ENCODE data around the gene TMBIM6.

TMBIM6 gene

GRCh38 chr12:49707128-49707811 lies 34.1 kb upstream of the TMBIM6 start, which contains the start of gene FMNL3 (continued):
- TF ChIP-seq ZSCAN16 (tag by site-specific recombination; IDR thresholded peaks at IDR 0.05), result no peak
- TF ChIP-seq ZNF394 (tag by site-specific recombination; IDR thresholded peaks at IDR 0.05; ENCODE audit: borderline replicate concordance), result no peak
- no peak for TF ChIP-seq ZNF18 (tag by site-specific recombination; IDR thresholded peaks at IDR 0.05)
- TF ChIP-seq ZNF776 (tag by site-specific recombination; IDR thresholded peaks at IDR 0.05; ENCODE audit: borderline replicate concordance), result no peak
- TF ChIP-seq ZNF423 (tag by site-specific recombination; IDR thresholded peaks at IDR 0.05), result no peak
- no peak for TF ChIP-seq ZNF48 (tag by site-specific recombination; IDR thresholded peaks at IDR 0.05)
- no peak for TF ChIP-seq ZNF514 (tag by site-specific recombination; IDR thresholded peaks at IDR 0.05)
- no peak for TF ChIP-seq ZNF302 (tag by site-specific recombination; IDR thresholded peaks at IDR 0.05; ENCODE audit: low read depth)
- 0 out of 2 replicates have a peak, but pooled peaks have one; percentile 34 for TF ChIP-seq ZBTB10 (tag by site-specific recombination; IDR thresholded peaks at IDR 0.05)
- no peak for TF ChIP-seq ZNF140 (tag by site-specific recombination; IDR thresholded peaks at IDR 0.05)
- TF ChIP-seq ZNF670 (tag by site-specific recombination; IDR thresholded peaks at IDR 0.05; ENCODE audit: low read depth), result no peak
- peak; percentile 56 for TF ChIP-seq ZNF654 (tag by site-specific recombination; IDR thresholded peaks at IDR 0.05; ENCODE audit: low read depth)
- TF ChIP-seq ZNF621 (tag by site-specific recombination; IDR thresholded peaks at IDR 0.05), result no peak
- TF ChIP-seq ZNF785 (tag by site-specific recombination; IDR thresholded peaks at IDR 0.05), result 0 out of 2 replicates have a peak, but pooled peaks have one; percentile 45
- TF ChIP-seq KLF16 (tag by site-specific recombination; IDR thresholded peaks at IDR 0.05), result 0 out of 2 replicates have a peak, but pooled peaks have one; percentile 44
- no peak for TF ChIP-seq ZNF311 (tag by site-specific recombination; IDR thresholded peaks at IDR 0.05; ENCODE audit: borderline replicate concordance)
- no peak for TF ChIP-seq PRDM1 (tag by site-specific recombination; IDR thresholded peaks at IDR 0.05)
- 0 out of 2 replicates have a peak, but pooled peaks have one; percentile 35 for TF ChIP-seq ZXDB (tag by site-specific recombination; IDR thresholded peaks at IDR 0.05)
- TF ChIP-seq ZNF518A (tag by site-specific recombination; conservative IDR thresholded peaks at IDR 0.05; ENCODE audit: low read depth), result 0 out of 2 replicates have a peak, but pooled peaks have one; percentile 21
- no peak for TF ChIP-seq ZBTB49 (tag by site-specific recombination; IDR thresholded peaks at IDR 0.05; ENCODE audit: low read depth)
- TF ChIP-seq ZBTB21 (tag by site-specific recombination; IDR thresholded peaks at IDR 0.05), result no peak
- TF ChIP-seq ZNF843 (tag by site-specific recombination; IDR thresholded peaks at IDR 0.05), result no peak
- TF ChIP-seq PRDM6 (tag by site-specific recombination; IDR thresholded peaks at IDR 0.05), result no peak
- no peak for TF ChIP-seq TRIM28 (IDR thresholded peaks at IDR 0.05; ENCODE audit: borderline replicate concordance, low read length)
- no peak for TF ChIP-seq GFI1B (tag by site-specific recombination; IDR thresholded peaks at IDR 0.05)
- TF ChIP-seq ZNF596 (tag by site-specific recombination; IDR thresholded peaks at IDR 0.05), result 0 out of 2 replicates have a peak, but pooled peaks have one; percentile 21
- 0 out of 2 replicates have a peak, but pooled peaks have one; percentile 38 for TF ChIP-seq ZNF2 (tag by site-specific recombination; IDR thresholded peaks at IDR 0.05)
